Activated gamma-delta T cell treated with Interleukin-2 at 50 U/mL for 16 hours (primary cell): ENCODE measurements around the gene ARHGAP15.

Experiments used
- DNase-seq: peaks from one replicate; pipeline ENCODE4 v3.0.0-alpha.2; 2020

Gene ARHGAP15

GRCh38 chr2:143802871-143803650, 673.8 kb downstream of the ARHGAP15 start:
- DNase-seq = no peak

DNA sequence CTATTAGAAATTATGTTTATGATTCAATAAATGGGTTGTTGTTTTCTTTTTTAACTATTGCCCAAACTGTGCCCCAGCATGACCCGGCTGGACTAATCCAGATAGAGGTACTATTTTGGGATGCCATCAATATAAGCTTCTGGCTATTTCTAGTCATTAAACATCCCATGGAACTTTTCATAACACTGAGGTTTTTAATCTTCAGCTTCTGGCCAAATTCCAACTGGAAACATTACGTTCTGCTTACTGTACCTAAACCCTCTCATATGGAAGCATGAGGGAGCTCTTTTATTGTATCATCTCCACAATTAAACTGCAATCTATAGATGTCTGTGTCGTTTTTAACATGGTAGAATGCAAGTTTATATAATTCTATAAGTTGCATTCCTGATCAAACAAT, 674.7 kb downstream of the ARHGAP15 start:
- DNase-seq = no peak

DNA sequence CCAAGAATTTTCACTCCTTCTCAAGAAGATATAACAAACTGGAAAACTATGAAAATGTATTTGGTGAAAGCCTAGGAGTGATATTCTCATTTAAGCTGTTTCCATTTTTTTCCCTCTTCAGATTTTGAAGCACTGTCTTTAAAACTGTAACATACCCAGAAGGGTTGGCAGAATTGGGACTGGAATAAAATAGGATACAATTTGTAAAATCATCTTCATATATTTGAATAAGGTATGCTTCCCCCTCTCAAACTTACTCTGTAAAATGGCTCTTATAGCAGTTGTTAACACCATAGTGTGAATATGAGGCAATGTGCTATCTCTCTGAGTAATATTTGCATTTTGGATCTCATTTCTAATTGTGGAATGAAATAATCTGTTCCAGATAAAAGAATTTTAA, 676.4 kb downstream of the ARHGAP15 start:
- no peak for DNase-seq

DNA sequence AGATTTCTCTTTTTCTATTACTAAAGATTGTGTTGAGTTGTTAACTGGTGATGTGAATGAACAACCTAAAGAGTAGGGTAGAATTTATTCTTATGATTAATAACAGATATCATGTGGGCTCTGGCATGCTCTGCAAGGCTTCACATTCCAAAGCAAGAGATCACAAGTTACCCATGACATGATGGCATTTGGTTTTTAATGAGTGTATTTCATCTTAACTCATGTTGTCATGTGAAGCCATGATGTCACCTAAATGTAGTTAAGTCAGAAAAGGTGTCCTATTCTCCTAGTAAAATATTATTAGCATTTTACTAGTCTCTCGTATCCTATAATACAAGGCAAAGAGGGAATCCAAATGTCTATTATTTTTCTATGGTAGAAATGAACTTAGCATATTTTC, 678.0 kb downstream of the ARHGAP15 start:
- no peak for DNase-seq

GRCh38 chr2:143807671-143808070, 678.5 kb downstream of the ARHGAP15 start:
- no peak for DNase-seq

DNA sequence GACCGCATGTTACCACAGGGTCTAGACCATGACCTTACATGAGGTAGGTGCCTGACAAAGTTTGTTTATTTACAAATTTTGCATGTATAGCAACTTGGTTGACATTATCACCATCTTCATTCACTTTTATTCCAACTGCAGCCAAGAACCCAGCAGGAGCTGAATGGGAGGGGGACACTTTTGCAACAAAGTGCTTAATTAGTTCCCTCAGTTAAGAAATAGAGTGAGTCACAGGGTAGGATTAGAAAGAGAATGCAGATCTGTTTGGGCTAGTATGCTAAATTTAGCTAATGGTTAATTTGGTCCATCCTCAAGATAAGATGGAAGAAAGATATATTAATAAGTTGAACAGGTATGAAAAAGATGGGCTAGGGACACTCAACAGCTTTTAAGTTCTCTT, 678.9 kb downstream of the ARHGAP15 start:
- no peak for DNase-seq

- no peak for DNase-seq
Observed at GRCh38 chr2:143815082-143815481, 685.9 kb downstream of the ARHGAP15 start.

DNA sequence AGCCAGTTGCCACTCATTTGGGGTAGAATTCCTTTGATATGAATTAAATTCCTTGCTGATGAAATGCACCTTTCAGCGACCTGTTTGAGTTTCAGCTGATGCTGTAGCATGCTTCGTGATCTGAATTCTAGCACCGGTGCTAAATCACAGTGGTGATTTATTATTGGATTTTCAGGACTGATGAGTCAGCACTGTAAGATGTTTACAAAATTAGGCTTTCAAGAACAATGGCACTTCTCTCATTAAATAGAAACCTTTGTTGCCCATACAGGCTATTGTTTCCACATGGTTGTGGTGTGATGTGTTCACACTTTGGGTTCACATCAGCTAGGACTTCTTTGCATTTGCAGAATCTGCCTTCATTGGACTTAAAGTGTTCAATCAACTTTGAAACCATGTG, 687.7 kb downstream of the ARHGAP15 start:
- DNase-seq = no peak
